ENCODE measurements around the gene JADE3. TPM values are rescaled to one million over a fixed set of nuclear protein-coding genes. Genes with fewer than 3 reads are reported as not detected.

The JADE3 gene
- total RNA-seq, 1 experiment from 2014 or later: 14.3 TPM

DNA sequence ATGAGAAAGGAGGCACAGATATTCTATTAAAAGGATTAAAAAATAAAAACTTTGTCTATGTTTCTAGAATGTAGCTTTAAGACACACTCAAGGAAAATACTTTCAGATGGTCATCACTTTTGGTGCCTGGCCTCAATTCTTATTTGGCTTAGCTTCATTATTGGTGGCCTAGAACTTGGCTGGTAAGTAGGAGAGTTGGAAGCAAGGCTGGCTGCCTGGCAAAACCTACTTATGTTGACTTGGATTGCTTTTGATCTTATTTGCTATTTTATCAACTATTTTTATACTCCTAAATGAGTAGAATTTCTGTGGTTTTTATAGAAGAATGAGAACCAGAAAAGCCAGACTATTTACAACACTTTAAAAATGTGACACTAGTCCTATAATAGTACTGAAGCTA, 35.3 kb upstream of the JADE3 start:
- H3K9me2 ChIP-seq (ENCODE audit: insufficient read depth): no peaks in the 10 kb centered on the region
- no peaks in the 10 kb centered on the region for H3K36me3 ChIP-seq (ENCODE audit: control insufficient read depth in 1 of 2, insufficient read depth in 2 of 2, low read length in 2 of 2)
- H3K9ac ChIP-seq (ENCODE audit: low read length): no peak overlapping the region
- no peaks in the 10 kb centered on the region for H3K27me3 ChIP-seq (ENCODE audit: insufficient read depth, low read length)
- no peaks in the 10 kb centered on the region for H3K4me1 ChIP-seq (ENCODE audit: control insufficient read depth in 1 of 2, insufficient read depth in 2 of 2, low read length in 2 of 2)
- H3K9me3 ChIP-seq (ENCODE audit: control insufficient read depth in 1 of 2, insufficient read depth in 1 of 2, low read depth in 1 of 2, low read length in 2 of 2): no peaks in the 10 kb centered on the region
- H3K27ac ChIP-seq (ENCODE audit: low read depth, low read length): no peak overlapping the region
- no peak overlapping the region for H3K4me2 ChIP-seq (ENCODE audit: low read length)
- ChIA-PET CTCF (no interaction called here), RAD21 (ENCODE audit: low non-redundant PET in 1 of 2, low total read pairs in 2 of 2, uncharacterized antibody in 2 of 2, unreplicated experiment in 2 of 2) (no interaction called here), POLR2A (no interaction called here)
- ATAC-seq (no peak), DNase-seq (ENCODE audit: low read depth, low spot score) (no peak)
- no peak for TF ChIP-seq TCF7L2 (IDR thresholded peaks at IDR 0.05; ENCODE audit: borderline replicate concordance, extremely low read depth, insufficient read depth, insufficient read length)
- no peak for TF ChIP-seq JUND (IDR thresholded peaks at IDR 0.05)
- TF ChIP-seq POLR2A (IDR thresholded peaks at IDR 0.05; ENCODE audit: borderline replicate concordance, extremely low read depth, insufficient read depth, insufficient read length): no peak
- no peak for TF ChIP-seq EZH2 (IDR thresholded peaks at IDR 0.05)
- TF ChIP-seq, protein P1, sequence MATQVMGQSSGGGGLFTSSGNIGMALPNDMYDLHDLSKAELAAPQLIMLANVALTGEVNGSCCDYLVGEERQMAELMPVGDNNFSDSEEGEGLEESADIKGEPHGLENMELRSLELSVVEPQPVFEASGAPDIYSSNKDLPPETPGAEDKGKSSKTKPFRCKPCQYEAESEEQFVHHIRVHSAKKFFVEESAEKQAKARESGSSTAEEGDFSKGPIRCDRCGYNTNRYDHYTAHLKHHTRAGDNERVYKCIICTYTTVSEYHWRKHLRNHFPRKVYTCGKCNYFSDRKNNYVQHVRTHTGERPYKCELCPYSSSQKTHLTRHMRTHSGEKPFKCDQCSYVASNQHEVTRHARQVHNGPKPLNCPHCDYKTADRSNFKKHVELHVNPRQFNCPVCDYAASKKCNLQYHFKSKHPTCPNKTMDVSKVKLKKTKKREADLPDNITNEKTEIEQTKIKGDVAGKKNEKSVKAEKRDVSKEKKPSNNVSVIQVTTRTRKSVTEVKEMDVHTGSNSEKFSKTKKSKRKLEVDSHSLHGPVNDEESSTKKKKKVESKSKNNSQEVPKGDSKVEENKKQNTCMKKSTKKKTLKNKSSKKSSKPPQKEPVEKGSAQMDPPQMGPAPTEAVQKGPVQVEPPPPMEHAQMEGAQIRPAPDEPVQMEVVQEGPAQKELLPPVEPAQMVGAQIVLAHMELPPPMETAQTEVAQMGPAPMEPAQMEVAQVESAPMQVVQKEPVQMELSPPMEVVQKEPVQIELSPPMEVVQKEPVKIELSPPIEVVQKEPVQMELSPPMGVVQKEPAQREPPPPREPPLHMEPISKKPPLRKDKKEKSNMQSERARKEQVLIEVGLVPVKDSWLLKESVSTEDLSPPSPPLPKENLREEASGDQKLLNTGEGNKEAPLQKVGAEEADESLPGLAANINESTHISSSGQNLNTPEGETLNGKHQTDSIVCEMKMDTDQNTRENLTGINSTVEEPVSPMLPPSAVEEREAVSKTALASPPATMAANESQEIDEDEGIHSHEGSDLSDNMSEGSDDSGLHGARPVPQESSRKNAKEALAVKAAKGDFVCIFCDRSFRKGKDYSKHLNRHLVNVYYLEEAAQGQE (IDR thresholded peaks at IDR 0.05; ENCODE audit: low read depth): no peak
- no peak for TF ChIP-seq RAD21 (IDR thresholded peaks at IDR 0.05; ENCODE audit: low read depth)
- TF ChIP-seq ELF1 (IDR thresholded peaks at IDR 0.05; ENCODE audit: borderline replicate concordance, low read depth): no peak
- TF ChIP-seq, protein P2, sequence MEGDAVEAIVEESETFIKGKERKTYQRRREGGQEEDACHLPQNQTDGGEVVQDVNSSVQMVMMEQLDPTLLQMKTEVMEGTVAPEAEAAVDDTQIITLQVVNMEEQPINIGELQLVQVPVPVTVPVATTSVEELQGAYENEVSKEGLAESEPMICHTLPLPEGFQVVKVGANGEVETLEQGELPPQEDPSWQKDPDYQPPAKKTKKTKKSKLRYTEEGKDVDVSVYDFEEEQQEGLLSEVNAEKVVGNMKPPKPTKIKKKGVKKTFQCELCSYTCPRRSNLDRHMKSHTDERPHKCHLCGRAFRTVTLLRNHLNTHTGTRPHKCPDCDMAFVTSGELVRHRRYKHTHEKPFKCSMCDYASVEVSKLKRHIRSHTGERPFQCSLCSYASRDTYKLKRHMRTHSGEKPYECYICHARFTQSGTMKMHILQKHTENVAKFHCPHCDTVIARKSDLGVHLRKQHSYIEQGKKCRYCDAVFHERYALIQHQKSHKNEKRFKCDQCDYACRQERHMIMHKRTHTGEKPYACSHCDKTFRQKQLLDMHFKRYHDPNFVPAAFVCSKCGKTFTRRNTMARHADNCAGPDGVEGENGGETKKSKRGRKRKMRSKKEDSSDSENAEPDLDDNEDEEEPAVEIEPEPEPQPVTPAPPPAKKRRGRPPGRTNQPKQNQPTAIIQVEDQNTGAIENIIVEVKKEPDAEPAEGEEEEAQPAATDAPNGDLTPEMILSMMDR (IDR thresholded peaks at IDR 0.05 in 2 of 3, conservative IDR thresholded peaks at IDR 0.05 in 1 of 3; ENCODE audit: borderline replicate concordance in 1 of 3, insufficient read depth in 1 of 3, low read depth in 2 of 3, low read length in 2 of 3): no peak
- TF ChIP-seq, protein P3, sequence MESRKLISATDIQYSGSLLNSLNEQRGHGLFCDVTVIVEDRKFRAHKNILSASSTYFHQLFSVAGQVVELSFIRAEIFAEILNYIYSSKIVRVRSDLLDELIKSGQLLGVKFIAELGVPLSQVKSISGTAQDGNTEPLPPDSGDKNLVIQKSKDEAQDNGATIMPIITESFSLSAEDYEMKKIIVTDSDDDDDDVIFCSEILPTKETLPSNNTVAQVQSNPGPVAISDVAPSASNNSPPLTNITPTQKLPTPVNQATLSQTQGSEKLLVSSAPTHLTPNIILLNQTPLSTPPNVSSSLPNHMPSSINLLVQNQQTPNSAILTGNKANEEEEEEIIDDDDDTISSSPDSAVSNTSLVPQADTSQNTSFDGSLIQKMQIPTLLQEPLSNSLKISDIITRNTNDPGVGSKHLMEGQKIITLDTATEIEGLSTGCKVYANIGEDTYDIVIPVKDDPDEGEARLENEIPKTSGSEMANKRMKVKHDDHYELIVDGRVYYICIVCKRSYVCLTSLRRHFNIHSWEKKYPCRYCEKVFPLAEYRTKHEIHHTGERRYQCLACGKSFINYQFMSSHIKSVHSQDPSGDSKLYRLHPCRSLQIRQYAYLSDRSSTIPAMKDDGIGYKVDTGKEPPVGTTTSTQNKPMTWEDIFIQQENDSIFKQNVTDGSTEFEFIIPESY (IDR thresholded peaks at IDR 0.05; ENCODE audit: extremely low read depth, insufficient replicate concordance, low read length): no peak
- TF ChIP-seq SIN3A (IDR thresholded peaks at IDR 0.05; ENCODE audit: low read depth): no peak
- no peak for TF ChIP-seq CBX3 (IDR thresholded peaks at IDR 0.05; ENCODE audit: low read depth)
- TF ChIP-seq POLR2AphosphoS5 (IDR thresholded peaks at IDR 0.05; ENCODE audit: low read depth, low read length): no peak
- no peak for TF ChIP-seq YY1 (IDR thresholded peaks at IDR 0.05; ENCODE audit: extremely low read depth, insufficient replicate concordance, low read depth, low read length)
- no peak for TF ChIP-seq EZH2phosphoT487 (IDR thresholded peaks at IDR 0.05; ENCODE audit: borderline replicate concordance)
- H3K79me2 ChIP-seq (ENCODE audit: insufficient read depth, low read length): no peaks in the 10 kb centered on the region
- H4K20me1 ChIP-seq (ENCODE audit: insufficient read depth): no peaks in the 10 kb centered on the region
- BruUV-seq (replicated peaks): no TSS peak
- intact Hi-C loops (cut with micrococcal nuclease): no loop called here
- no peak overlapping the region for H3K4me3 ChIP-seq (replicated peaks in 1 of 2; ENCODE audit: low read depth in 1 of 2, low read length in 2 of 2)
- H2AFZ ChIP-seq (ENCODE audit: low read depth, low read length, poor library complexity, severe bottlenecking): no peak overlapping the region

Measured in HCT116 (cell line).